H1 (cell line): Measurements from ENCODE around the gene UBB. TPM values are rescaled to one million over a fixed set of nuclear protein-coding genes. Genes with fewer than 3 reads are reported as not detected.

ENCODE experiments used
- CTCF ChIA-PET: fragments of 300-600 bp; sonication (Branson Sonifier 250); formaldehyde crosslinking; loops from one replicate; lab custom pipeline; 2021; ENCODE audit not compliant: partially characterized antibody; lab: Charles Lee
- POLR2A ChIA-PET: fragments of 300-600 bp; sonication (Branson Sonifier 250); formaldehyde crosslinking; loops from one replicate; lab custom pipeline; 2021; ENCODE audit warnings: inconsistent platforms; ENCODE audit not compliant: partially characterized antibody; lab: Charles Lee
- DNase-seq, 2 experiments: peaks; one replicate each; pipeline versions ENCODE4 v3.0.0 to v3.0.0-alpha.2; 2010 to 2022; ENCODE audit warnings: low spot score in 2 of 2, low read depth in 1 of 2, mixed read lengths in 1 of 2
- FAIRE-seq: peaks from 2 replicates; lab custom pipeline; 2011; peaks lifted over from hg19 to GRCh38; lab: Jason Lieb, UNC
- H2AFZ ChIP-seq: 2 replicates; pipeline ENCODE4 v1.8.1; 2012; ENCODE audit warnings: low read length, inconsistent platforms
- H2AK5ac ChIP-seq: 2 replicates; pipeline ENCODE4 v1.6.1; 2013; ENCODE audit warnings: low read depth, low read length
- H2BK120ac ChIP-seq: replicated peaks from 2 replicates; pipeline ENCODE3; 2013; ENCODE audit warnings: low read depth, low read length, inconsistent platforms
- H2BK12ac ChIP-seq: 2 replicates; pipeline ENCODE4 v1.6.1; 2013; ENCODE audit warnings: low read depth, low read length
- H2BK15ac ChIP-seq: 2 replicates; pipeline ENCODE4 v1.6.1; 2013; ENCODE audit warnings: low read length
- H2BK20ac ChIP-seq: 2 replicates; pipeline ENCODE4 v1.6.1; 2013; ENCODE audit warnings: low read length
- H2BK5ac ChIP-seq: 2 replicates; pipeline ENCODE4 v1.6.1; 2013; ENCODE audit warnings: low read depth, low read length
- H3K14ac ChIP-seq: 2 replicates; pipeline ENCODE4 v1.6.1; 2013; ENCODE audit warnings: inconsistent platforms; ENCODE audit not compliant: insufficient read length
- H3K18ac ChIP-seq: 2 replicates; pipeline ENCODE4 v1.6.1; 2013; ENCODE audit warnings: low read length; ENCODE audit errors: extremely low read depth
- H3K23ac ChIP-seq: 2 replicates; pipeline ENCODE4 v1.6.1; 2013; ENCODE audit warnings: inconsistent platforms; ENCODE audit not compliant: insufficient read length
- H3K23me2 ChIP-seq: 2 replicates; pipeline ENCODE4 v1.6.1; 2013; ENCODE audit warnings: low read depth, low read length
- H3K27ac ChIP-seq: 2 replicates; pipeline ENCODE4 v1.6.1; 2011; ENCODE audit warnings: low read depth, low read length, inconsistent platforms
- H3K27me3 ChIP-seq, 4 experiments: replicated peaks in 1 of 4; 1 replicate in 1 of 4; 2 replicates in 3 of 4; pipeline versions ENCODE4 v1.6.1 to v1.8.1; 2011 to 2013; ENCODE audit warnings: low read length in 3 of 4, mild to moderate bottlenecking in 3 of 4, inconsistent platforms in 2 of 4, mixed read lengths in 2 of 4, moderate library complexity in 1 of 4; ENCODE audit not compliant: control insufficient read depth in 3 of 4, insufficient read depth in 3 of 4; ENCODE audit errors: extremely low read depth in 1 of 4
- H3K36me3 ChIP-seq, 4 experiments: 2 replicates each; pipeline versions ENCODE4 v1.6.1 to v1.8.1; 2011 to 2013; ENCODE audit warnings: mild to moderate bottlenecking in 4 of 4, low read length in 3 of 4, moderate library complexity in 2 of 4, control low read depth in 1 of 4, inconsistent platforms in 1 of 4; ENCODE audit not compliant: insufficient read depth in 4 of 4, control insufficient read depth in 2 of 4
- H3K4ac ChIP-seq: replicated peaks from 2 replicates; pipeline ENCODE3; 2013; ENCODE audit warnings: low read length, low read depth, mixed read lengths, inconsistent platforms; ENCODE audit not compliant: insufficient read length
- H3K4me1 ChIP-seq, 4 experiments: replicated peaks in 1 of 4; 1 replicate in 1 of 4; 2 replicates in 3 of 4; pipeline versions ENCODE4 v1.6.1 to v1.8.1; 2011 to 2013; ENCODE audit warnings: low read length in 3 of 4, inconsistent platforms in 2 of 4, mixed read lengths in 1 of 4; ENCODE audit not compliant: insufficient read depth in 4 of 4, control insufficient read depth in 3 of 4
- H3K4me2 ChIP-seq, 2 experiments: 2 replicates each; pipeline versions ENCODE4 v1.6.1 to v1.8.1; 2011 to 2013; ENCODE audit warnings: low read depth in 2 of 2, low read length in 2 of 2, control low read depth in 1 of 2, inconsistent platforms in 1 of 2, mild to moderate bottlenecking in 1 of 2; ENCODE audit not compliant: insufficient read depth in 1 of 2
- H3K4me3 ChIP-seq, 4 experiments: fragments of 200-600, 300-600 bp in 1 of 4; sonication (generic), shearing (Covaris generic), sonication (Bioruptor Twin) in 1 of 4; 2 replicates each; pipeline versions ENCODE4 v1.5.1 to v1.8.1; 2011 to 2016; ENCODE audit warnings: low read length in 4 of 4, low read depth in 3 of 4, control low read depth in 2 of 4, inconsistent platforms in 2 of 4, mild to moderate bottlenecking in 2 of 4, mixed read lengths in 1 of 4, moderate library complexity in 1 of 4; ENCODE audit not compliant: insufficient read depth in 2 of 4; ENCODE audit errors: extremely low read depth in 1 of 4
- H3K56ac ChIP-seq: replicated peaks from 2 replicates; pipeline ENCODE3; 2013; ENCODE audit warnings: low read depth, mild to moderate bottlenecking, mixed read lengths, low read length, inconsistent platforms; ENCODE audit not compliant: insufficient read length
- H3K79me1 ChIP-seq: 2 replicates; pipeline ENCODE4 v1.6.1; 2013; ENCODE audit warnings: low read depth, low read length, control low read depth
- H3K79me2 ChIP-seq, 2 experiments: 2 replicates each; pipeline versions ENCODE4 v1.6.1 to v1.8.1; 2012 to 2013; ENCODE audit warnings: low read length in 2 of 2, mild to moderate bottlenecking in 2 of 2, inconsistent platforms in 1 of 2; ENCODE audit not compliant: insufficient read depth in 2 of 2, control insufficient read depth in 1 of 2
- H3K9ac ChIP-seq, 4 experiments: replicated peaks in 1 of 4; 1 replicate in 1 of 4; 2 replicates in 3 of 4; pipeline versions ENCODE4 v1.6.1 to v1.8.1; 2011 to 2013; ENCODE audit warnings: low read depth in 3 of 4, low read length in 3 of 4, control low read depth in 2 of 4, mild to moderate bottlenecking in 2 of 4, moderate library complexity in 2 of 4, inconsistent platforms in 1 of 4; ENCODE audit errors: extremely low read depth in 1 of 4
- H3K9me3 ChIP-seq, 2 experiments: 2 replicates each; pipeline versions ENCODE4 v1.6.1 to v1.8.1; 2012 to 2013; ENCODE audit warnings: mild to moderate bottlenecking in 2 of 2, moderate library complexity in 2 of 2, control low read depth in 1 of 2, inconsistent platforms in 1 of 2, low read depth in 1 of 2, low read length in 1 of 2, mixed read lengths in 1 of 2; ENCODE audit not compliant: insufficient read depth in 2 of 2
- H4K20me1 ChIP-seq, 2 experiments: replicated peaks in 1 of 2; 2 replicates each; pipeline versions ENCODE3 to v1.8.1; 2011 to 2013; ENCODE audit warnings: inconsistent platforms in 2 of 2, low read length in 2 of 2, mild to moderate bottlenecking in 1 of 2; ENCODE audit not compliant: insufficient read depth in 2 of 2, control insufficient read depth in 1 of 2
- H4K5ac ChIP-seq: 2 replicates; pipeline ENCODE4 v1.6.1; 2013; ENCODE audit warnings: low read length, low read depth, mixed read lengths, inconsistent platforms; ENCODE audit not compliant: insufficient read length
- H4K8ac ChIP-seq: 2 replicates; pipeline ENCODE4 v1.8.0; 2013; ENCODE audit warnings: mild to moderate bottlenecking, moderate library complexity, low read length, inconsistent platforms; ENCODE audit not compliant: insufficient read depth; ENCODE audit errors: extremely low read depth
- H4K91ac ChIP-seq: replicated peaks from 2 replicates; pipeline ENCODE3; 2013; ENCODE audit warnings: low read length, mixed read lengths, inconsistent platforms; ENCODE audit not compliant: insufficient read length
- GTF2F1 ChIP-seq: IDR thresholded peaks from 2 replicates; pipeline ENCODE4 v1.6.1; 2012; ENCODE audit warnings: low read depth, low read length, improper control_type of control experiment, borderline replicate concordance
- TAF7 ChIP-seq: optimal IDR thresholded peaks from 2 replicates; pipeline ENCODE3; 2011; ENCODE audit warnings: low read depth, mild to moderate bottlenecking, inconsistent platforms, low read length, moderate library complexity, borderline replicate concordance
- WGBS, 2 experiments: shearing (Covaris generic) in 1 of 2; methylation state at CpG; one replicate each; pipeline versions ENCODE4 v1.1.6 to v1.1.7; 2013 to 2015; ENCODE audit warnings: low lambda C conversion rate in 2 of 2, mixed read lengths in 2 of 2, inconsistent platforms in 1 of 2, low coverage in 1 of 2, missing lambda C conversion rate in 1 of 2; ENCODE audit not compliant: insufficient replicate concordance in 2 of 2, insufficient coverage in 1 of 2, insufficient read length in 1 of 2; ENCODE audit errors: extremely low coverage in 1 of 2, missing lambda C conversion rate in 1 of 2; 5-methylcytosine and 5-hydroxymethylcytosine counted together
- polyA plus RNA-seq, 7 experiments: library from polyadenylated mRNA; depleted of rRNA in 3 of 7; stranded (reverse) in 5 of 7; unstranded in 2 of 7; fragments of >200 nt in 5 of 7; fragments of 200-250 nt in 2 of 7; gene quantifications; 1 replicate in 5 of 7; 2 replicates in 1 of 7; 4 replicates in 1 of 7; pipeline versions ENCODE4 v1.2.1 to v1.2.3, GENCODE V29; 2011 to 2013; ENCODE audit warnings: missing spikeins in 2 of 7, mixed read lengths in 2 of 7
- total RNA-seq: library from RNA; stranded (reverse); fragmentation: NEBNext Ultra II Directional; extraction: Animal tissue kit (Norgen Biotek cat#: 25700); gene quantifications from 2 replicates; pipeline ENCODE4 v1.2.1, GENCODE V29; 2021

Gene UBB
- total and polyA plus RNA-seq, 2 of the 8 experiments (the other 6 are each of a cell fraction or from before 2014, with no cell fraction given): 1,597 to 1,605 TPM

GRCh38 chr17:16383216-16383615, 2.3 kb downstream of the UBB start:
- Histone ChIP-seq H2AK5ac (no peak overlapping the region), H3K14ac (no peak overlapping the region), H3K4me3 (no peak overlapping the region), H3K56ac (no peak overlapping the region), H4K8ac (no peak overlapping the region), H4K91ac (no peak overlapping the region), H2BK20ac (no peak overlapping the region), H4K5ac (no peak overlapping the region), H3K9ac (no peak overlapping the region), H2AFZ (no peak overlapping the region), H3K4ac (no peak overlapping the region), H3K9me3 (no peaks in the 10 kb centered on the region), H3K4me1 (peaks cover 0 to 5% (median 3%) of the 10 kb centered on the region in 4 experiments; a peak in 5 of 7 replicates), H3K27me3 (no peaks in the 10 kb centered on the region), H2BK5ac (no peak overlapping the region), H3K4me2 (peak overlapping the region in 1 of 2 experiments; percentile 14; a peak in 2 of 4 replicates), H2BK15ac (no peak overlapping the region), H3K27ac (no peak overlapping the region), H3K79me1 (0 out of 2 replicates have a peak, but pooled peaks cover 6% of the 10 kb centered on the region), H2BK120ac (no peak overlapping the region), H2BK12ac (no peak overlapping the region), H3K36me3 (peaks cover 4 to 24% (median 15%) of the 10 kb centered on the region in 4 experiments), H3K18ac (no peak overlapping the region), H4K20me1 (peaks cover 3 to 9% of the 10 kb centered on the region in 2 experiments), H3K23ac (no peak overlapping the region), H3K23me2 (peaks cover 2% of the 10 kb centered on the region), H3K79me2 (peaks cover 0 to 28% of the 10 kb centered on the region in 2 experiments; a peak in 2 of 4 replicates)
- WGBS, 2 experiments: 77% methylated on average over 4 of the region's 4 CpGs; no CpG with 5 or more reads in 1 of the 2 experiments
- ChIA-PET CTCF (interaction anchor here (0.7 to 2.1 kb wide), 8 partner anchors 19 to 67 kb away, joined by 3 to 6 read pairs (median 3); partner anchors contain the start of gene TRPV2), POLR2A (interaction anchor here (1.0 to 8.8 kb wide), 11 partner anchors 8 to 63 kb away, joined by 3 to 120 read pairs (median 5); partner anchors contain the start of genes CENPV and TRPV2)
- FAIRE-seq (no peak), DNase-seq (no peak)
- no peak for TF ChIP-seq TAF7
- no peak for TF ChIP-seq GTF2F1
